Fibroblast of lung (primary cell): ENCODE results near the gene SCGB2A2. TPM values are rescaled to one million over a fixed set of nuclear protein-coding genes. Genes with fewer than 3 reads are reported as not detected.

Experiments
- DNase-seq, 2 donors: peaks; one replicate each; pipeline versions ENCODE4 v3.0.0 to v3.0.0-alpha.2; 2010; ENCODE audit warnings: low read depth in 2 of 2
- H2AFZ ChIP-seq: 2 replicates; pipeline ENCODE4 v1.5.1; 2012; ENCODE audit warnings: low read length, control low read depth, inconsistent platforms
- H3K27ac ChIP-seq: 2 replicates; pipeline ENCODE4 v1.5.1; 2011; ENCODE audit warnings: low read length, control low read depth; ENCODE audit not compliant: insufficient read depth
- H3K27me3 ChIP-seq: 2 replicates; pipeline ENCODE4 v1.5.1; 2011; ENCODE audit warnings: mild to moderate bottlenecking, low read length; ENCODE audit not compliant: control insufficient read depth, insufficient read depth
- H3K36me3 ChIP-seq: 2 replicates; pipeline ENCODE4 v1.5.1; 2011; ENCODE audit warnings: low read length; ENCODE audit not compliant: control insufficient read depth, insufficient read depth
- H3K4me1 ChIP-seq: 2 replicates; pipeline ENCODE4 v1.5.1; 2011; ENCODE audit warnings: low read length; ENCODE audit not compliant: control insufficient read depth, insufficient read depth; ENCODE audit errors: extremely low read depth
- H3K4me2 ChIP-seq: 2 replicates; pipeline ENCODE4 v1.5.1; 2011; ENCODE audit warnings: low read length, control low read depth; ENCODE audit not compliant: insufficient read depth; ENCODE audit errors: extremely low read depth
- H3K4me3 ChIP-seq, 4 experiments: fragments of 200-600 bp in 1 of 4; sonication (generic) in 1 of 4; replicated peaks in 1 of 4; 2 replicates each; pipeline ENCODE4 v1.5.1; 2011 to 2016; ENCODE audit warnings: low read length in 4 of 4, low read depth in 3 of 4, mild to moderate bottlenecking in 3 of 4, control low read depth in 2 of 4, inconsistent platforms in 1 of 4, mixed read lengths in 1 of 4; ENCODE audit not compliant: insufficient read depth in 1 of 4; ENCODE audit errors: control extremely low read depth in 1 of 4
- H3K79me2 ChIP-seq: 2 replicates; pipeline ENCODE4 v1.5.1; 2012; ENCODE audit warnings: mild to moderate bottlenecking, low read length, inconsistent platforms; ENCODE audit not compliant: control insufficient read depth, insufficient read depth
- H3K9ac ChIP-seq: 2 replicates; pipeline ENCODE4 v1.5.1; 2011; ENCODE audit warnings: mild to moderate bottlenecking, low read length, control low read depth; ENCODE audit not compliant: insufficient read depth
- H3K9me3 ChIP-seq: 2 replicates; pipeline ENCODE4 v1.5.1; 2012; ENCODE audit warnings: low read depth, low read length; ENCODE audit not compliant: control insufficient read depth, insufficient read depth
- H4K20me1 ChIP-seq: 2 replicates; pipeline ENCODE4 v1.5.1; 2011; ENCODE audit warnings: low read length; ENCODE audit not compliant: control insufficient read depth, insufficient read depth; ENCODE audit errors: extremely low read depth
- CTCF ChIP-seq, 2 donors: IDR thresholded peaks in 1 of 2; conservative IDR thresholded peaks in 1 of 2; 1 replicate in 1 of 2; 2 replicates in 1 of 2; pipeline ENCODE4 v1.5.1; 2011 to 2012; ENCODE audit warnings: low read length in 2 of 2, control low read depth in 1 of 2, inconsistent platforms in 1 of 2, low read depth in 1 of 2, mild to moderate bottlenecking in 1 of 2
- EZH2 ChIP-seq: IDR thresholded peaks from 2 replicates; pipeline ENCODE4 v1.5.1; 2012; ENCODE audit warnings: low read length, control low read depth, mild to moderate bottlenecking; ENCODE audit errors: missing control alignments
- polyA plus RNA-seq, 2 donors: library from polyadenylated mRNA; depleted of rRNA in 1 of 2; stranded (reverse) in 1 of 2; unstranded in 1 of 2; fragments of >200 nt; gene quantifications; 2 replicates each; pipeline ENCODE4 v1.2.1, GENCODE V29; 2011 to 2012; ENCODE audit warnings: missing spikeins in 1 of 2
- total RNA-seq: library from RNA; depleted of rRNA; stranded (reverse); fragments of >200 nt; gene quantifications from 2 replicates; pipeline ENCODE4 v1.2.1, GENCODE V29; 2014

Gene SCGB2A2
- total and polyA plus RNA-seq, 2 donors (not counting 1 experiment from before 2014, with no cell fraction given): not detected

GRCh38 chr11:62266558-62266957, 3.4 kb upstream of the SCGB2A2 start:
- Histone ChIP-seq H2AFZ (no peak overlapping the region), H3K79me2 (no peaks in the 10 kb centered on the region), H3K27ac (no peak overlapping the region), H3K4me1 (no peaks in the 10 kb centered on the region), H3K4me3 (no peak overlapping the region), H3K9ac (no peak overlapping the region), H4K20me1 (no peaks in the 10 kb centered on the region), H3K27me3 (no peaks in the 10 kb centered on the region), H3K9me3 (no peaks in the 10 kb centered on the region), H3K4me2 (no peak overlapping the region), H3K36me3 (no peaks in the 10 kb centered on the region)
- DNase-seq: peak in 1 of 2 donors; percentile 27
- TF ChIP-seq CTCF (conservative IDR thresholded peaks at IDR 0.05 in 1 of 2, IDR thresholded peaks at IDR 0.05 in 1 of 2; ENCODE audit: low read depth in 1 of 2, low read length in 2 of 2): no peak
- no peak for TF ChIP-seq EZH2

- Histone ChIP-seq H3K9ac (no peak overlapping the region), H3K4me3 (no peak overlapping the region), H3K79me2 (no peaks in the 10 kb centered on the region), H4K20me1 (no peaks in the 10 kb centered on the region), H3K4me2 (no peak overlapping the region), H3K27ac (no peak overlapping the region), H3K27me3 (no peaks in the 10 kb centered on the region), H3K9me3 (no peaks in the 10 kb centered on the region), H2AFZ (no peak overlapping the region), H3K36me3 (no peaks in the 10 kb centered on the region), H3K4me1 (no peaks in the 10 kb centered on the region)
- DNase-seq: no peak
- TF ChIP-seq EZH2 (no peak), CTCF (conservative IDR thresholded peaks at IDR 0.05 in 1 of 2, IDR thresholded peaks at IDR 0.05 in 1 of 2; ENCODE audit: low read depth in 1 of 2, low read length in 2 of 2) (no peak)
These were observed 2.9 kb upstream of the SCGB2A2 start for GRCh38 chr11:62267050-62267449.

GRCh38 chr11:62267576-62267975, 2.4 kb upstream of the SCGB2A2 start:
- no peak overlapping the region for H2AFZ ChIP-seq
- TF ChIP-seq EZH2 (no peak), CTCF (conservative IDR thresholded peaks at IDR 0.05 in 1 of 2, IDR thresholded peaks at IDR 0.05 in 1 of 2; ENCODE audit: low read depth in 1 of 2, low read length in 2 of 2) (no peak)
- no peak overlapping the region for H3K4me2 ChIP-seq
- H3K9me3 ChIP-seq: no peaks in the 10 kb centered on the region
- no peak overlapping the region for H3K9ac ChIP-seq
- DNase-seq: no peak
- no peak overlapping the region for H3K4me3 ChIP-seq
- no peak overlapping the region for H3K27ac ChIP-seq
- no peaks in the 10 kb centered on the region for H3K36me3 ChIP-seq
- H3K4me1 ChIP-seq: no peaks in the 10 kb centered on the region
- no peaks in the 10 kb centered on the region for H4K20me1 ChIP-seq
- H3K27me3 ChIP-seq: no peaks in the 10 kb centered on the region
- no peaks in the 10 kb centered on the region for H3K79me2 ChIP-seq
